HCT116 (cell line): ENCODE results near the gene IQGAP2. TPM values are rescaled to one million over a fixed set of nuclear protein-coding genes. Genes with fewer than 3 reads are reported as not detected.

Experiments used
- ATAC-seq: fragments of 200-7000 bp; cut with Tn5 transposase; 2 replicates; pipeline ENCODE4 v1.9.1; 2020; ENCODE audit warnings: mild to moderate bottlenecking, moderate library complexity
- BruUV-seq: library from RNA; stranded (reverse); fragments of 400-500 nt; replicated peaks from 2 replicates; lab custom pipeline; 2021; lab: Mats Ljungman, UMichigan
- CTCF ChIA-PET: fragments of 300-600 bp; sonication (Branson Sonifier 250); formaldehyde crosslinking; loops from one replicate; lab custom pipeline; 2021; ENCODE audit warnings: antibody characterized with exemption; lab: Charles Lee
- POLR2A ChIA-PET: fragments of 300-600, 350-600 bp; sonication (Branson Sonifier 250); formaldehyde crosslinking; loops from one replicate; lab custom pipeline; 2021; ENCODE audit warnings: antibody characterized with exemption; lab: Charles Lee
- RAD21 ChIA-PET, 2 experiments: fragments of 300-600 bp; sonication (Branson Sonifier 250); formaldehyde crosslinking; loops; one replicate each; lab custom pipeline; 2023; ENCODE audit warnings: low total read pairs in 2 of 2; ENCODE audit not compliant: uncharacterized antibody in 2 of 2, unreplicated experiment in 2 of 2, low non-redundant PET in 1 of 2; lab: Charles Lee
- DNase-seq: peaks from one replicate; pipeline ENCODE4 v3.0.0-alpha.2; 2010; ENCODE audit warnings: low read depth, low spot score
- H2AFZ ChIP-seq: fragments of 200-600 bp; shearing (Covaris generic), sonication (generic); 2 replicates; pipeline ENCODE4 v1.6.1; 2017; ENCODE audit warnings: low read depth, mixed run types, mixed read lengths, antibody characterized with exemption, low read length; ENCODE audit not compliant: poor library complexity, severe bottlenecking
- H3K27ac ChIP-seq: 2 replicates; pipeline ENCODE4 v1.5.1; 2012; ENCODE audit warnings: low read depth, low read length
- H3K27me3 ChIP-seq: fragments of 200-600 bp; sonication (generic); 2 replicates; pipeline ENCODE4 v1.6.1; 2016; ENCODE audit warnings: mixed run types, low read length, mixed read lengths; ENCODE audit not compliant: insufficient read depth
- H3K36me3 ChIP-seq, 2 experiments: fragments of 200-500 bp in 1 of 2; fragments of 200-600 bp in 1 of 2; sonication (Bioruptor generic) in 1 of 2; sonication (generic) in 1 of 2; 2 replicates each; pipeline versions ENCODE4 v1.5.1 to v1.6.1; 2014 to 2016; ENCODE audit warnings: low read length in 2 of 2, inconsistent platforms in 1 of 2, mixed read lengths in 1 of 2, mixed run types in 1 of 2; ENCODE audit not compliant: insufficient read depth in 2 of 2, control insufficient read depth in 1 of 2
- H3K4me1 ChIP-seq, 2 experiments: fragments of 200-600 bp in 1 of 2; sonication (generic) in 1 of 2; 2 replicates each; pipeline versions ENCODE4 v1.5.1 to v1.6.1; 2012 to 2017; ENCODE audit warnings: low read length in 2 of 2, inconsistent platforms in 1 of 2, mild to moderate bottlenecking in 1 of 2, mixed read lengths in 1 of 2, mixed run types in 1 of 2, moderate library complexity in 1 of 2; ENCODE audit not compliant: insufficient read depth in 2 of 2, control insufficient read depth in 1 of 2
- H3K4me2 ChIP-seq: fragments of 200-600 bp; sonication (generic); 2 replicates; pipeline ENCODE4 v1.6.1; 2017; ENCODE audit warnings: mixed run types, low read length, mixed read lengths
- H3K4me3 ChIP-seq, 2 experiments: fragments of 200-600 bp in 1 of 2; sonication (generic) in 1 of 2; replicated peaks in 1 of 2; 2 replicates each; pipeline ENCODE4 v1.5.1; 2011 to 2016; ENCODE audit warnings: low read length in 2 of 2, control low read depth in 1 of 2, low read depth in 1 of 2, mild to moderate bottlenecking in 1 of 2, mixed read lengths in 1 of 2, mixed run types in 1 of 2
- H3K79me2 ChIP-seq: fragments of 200-600 bp; sonication (generic); 2 replicates; pipeline ENCODE4 v1.6.1; 2017; ENCODE audit warnings: mild to moderate bottlenecking, mixed run types, low read length, moderate library complexity, mixed read lengths; ENCODE audit not compliant: insufficient read depth
- H3K9ac ChIP-seq: fragments of 200-600 bp; sonication (generic); 2 replicates; pipeline ENCODE4 v1.6.1; 2016; ENCODE audit warnings: low read length, mixed read lengths
- H3K9me2 ChIP-seq: fragments of 200-600 bp; sonication (generic), shearing (Covaris generic); 2 replicates; pipeline ENCODE4 v1.6.1; 2017; ENCODE audit warnings: mixed run types, mild to moderate bottlenecking, moderate library complexity; ENCODE audit not compliant: insufficient read depth
- H3K9me3 ChIP-seq, 2 experiments: fragments of 200-500 bp in 1 of 2; fragments of 200-600 bp in 1 of 2; sonication (Bioruptor generic) in 1 of 2; sonication (generic) in 1 of 2; 2 replicates each; pipeline ENCODE4 v1.6.1; 2014 to 2017; ENCODE audit warnings: low read length in 2 of 2, mixed read lengths in 2 of 2, inconsistent platforms in 1 of 2, low read depth in 1 of 2, mild to moderate bottlenecking in 1 of 2, mixed run types in 1 of 2, moderate library complexity in 1 of 2; ENCODE audit not compliant: control insufficient read depth in 1 of 2, insufficient read depth in 1 of 2
- H4K20me1 ChIP-seq: fragments of 200-600 bp; sonication (generic), shearing (Covaris generic); 2 replicates; pipeline ENCODE4 v1.6.1; 2017; ENCODE audit warnings: mixed run types, mild to moderate bottlenecking, moderate library complexity; ENCODE audit not compliant: insufficient read depth
- ELF1 ChIP-seq: IDR thresholded peaks from 2 replicates; pipeline ENCODE4 v1.6.1; 2012; ENCODE audit warnings: low read depth, borderline replicate concordance
- FOSL1 ChIP-seq: IDR thresholded peaks from 2 replicates; pipeline ENCODE4 v1.6.1; 2012; ENCODE audit warnings: low read depth
- POLR2A ChIP-seq: IDR thresholded peaks from 2 replicates; pipeline ENCODE4 v1.7.0; 2011; ENCODE audit warnings: borderline replicate concordance; ENCODE audit not compliant: insufficient read depth, insufficient read length; ENCODE audit errors: extremely low read depth
- RAD21 ChIP-seq: IDR thresholded peaks from 2 replicates; pipeline ENCODE4 v1.6.1; 2012; ENCODE audit warnings: low read depth, mild to moderate bottlenecking
- SP1 ChIP-seq: IDR thresholded peaks from 2 replicates; pipeline ENCODE4 v1.6.1; 2012; ENCODE audit warnings: low read depth
- intact Hi-C: fragments of 100-400 bp; cut with micrococcal nuclease; formaldehyde crosslinking; loops from 2 replicates; pipeline ENCODE4 v1.10.0; 2022
- total RNA-seq: library from RNA; stranded (reverse); gene quantifications from one replicate; pipeline ENCODE4 v1.2.1, GENCODE V29; 2021; ENCODE audit not compliant: unreplicated experiment
- TF ChIP-seq, protein P1 (sequence below): IDR thresholded peaks from 2 replicates; pipeline ENCODE4 v1.6.1; 2012; ENCODE audit warnings: low read depth
- TF ChIP-seq, protein P2 (sequence below): IDR thresholded peaks from 2 replicates; pipeline ENCODE4 v1.6.1; 2011; ENCODE audit warnings: mild to moderate bottlenecking, low read length, moderate library complexity; ENCODE audit not compliant: insufficient replicate concordance; ENCODE audit errors: extremely low read depth

Gene IQGAP2
- total RNA-seq, 1 experiment from 2014 or later: 2.0 TPM

DNA sequence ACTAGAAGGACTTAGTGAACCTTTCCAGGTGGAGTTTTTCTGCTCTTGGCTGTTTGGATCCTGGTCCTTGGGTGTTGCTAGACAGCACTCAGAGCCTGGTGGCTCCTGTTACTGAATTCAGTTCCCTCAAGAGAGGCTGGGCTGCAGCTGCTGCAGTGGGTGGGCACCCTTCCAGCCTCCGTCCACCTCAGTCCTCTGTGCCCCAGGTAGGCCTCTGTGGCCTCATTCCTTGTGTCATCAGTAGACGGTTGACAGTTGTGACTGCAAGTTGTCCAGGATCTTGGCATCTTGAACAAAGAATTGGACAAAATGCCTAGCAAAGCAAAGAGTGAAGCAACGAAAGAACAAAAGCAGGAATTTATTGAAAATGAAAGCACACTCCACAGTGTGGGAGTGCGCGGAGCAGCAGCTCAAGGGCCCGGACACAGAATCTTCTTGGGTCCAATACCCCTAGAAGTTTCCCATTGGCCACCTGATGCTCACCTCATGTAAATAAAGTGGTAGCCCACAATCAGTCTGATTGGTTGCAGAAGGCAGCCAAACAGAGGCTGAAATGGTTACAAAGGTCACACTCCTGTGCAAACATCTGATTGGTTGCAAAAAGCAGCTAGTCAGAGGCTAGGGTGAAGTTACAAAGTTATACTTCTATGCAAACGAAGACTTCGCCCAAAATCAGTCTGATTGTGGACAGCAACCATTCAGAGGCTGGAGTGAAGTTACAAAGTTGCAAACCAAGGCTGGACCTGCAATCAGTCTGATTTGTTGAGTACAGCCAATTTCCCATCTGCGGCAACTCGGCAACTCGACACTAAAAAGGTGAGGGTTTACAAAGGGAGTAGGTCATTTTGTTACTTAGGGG is 352.9 kb downstream of the IQGAP2 start (continued):
- TF ChIP-seq, protein P1, sequence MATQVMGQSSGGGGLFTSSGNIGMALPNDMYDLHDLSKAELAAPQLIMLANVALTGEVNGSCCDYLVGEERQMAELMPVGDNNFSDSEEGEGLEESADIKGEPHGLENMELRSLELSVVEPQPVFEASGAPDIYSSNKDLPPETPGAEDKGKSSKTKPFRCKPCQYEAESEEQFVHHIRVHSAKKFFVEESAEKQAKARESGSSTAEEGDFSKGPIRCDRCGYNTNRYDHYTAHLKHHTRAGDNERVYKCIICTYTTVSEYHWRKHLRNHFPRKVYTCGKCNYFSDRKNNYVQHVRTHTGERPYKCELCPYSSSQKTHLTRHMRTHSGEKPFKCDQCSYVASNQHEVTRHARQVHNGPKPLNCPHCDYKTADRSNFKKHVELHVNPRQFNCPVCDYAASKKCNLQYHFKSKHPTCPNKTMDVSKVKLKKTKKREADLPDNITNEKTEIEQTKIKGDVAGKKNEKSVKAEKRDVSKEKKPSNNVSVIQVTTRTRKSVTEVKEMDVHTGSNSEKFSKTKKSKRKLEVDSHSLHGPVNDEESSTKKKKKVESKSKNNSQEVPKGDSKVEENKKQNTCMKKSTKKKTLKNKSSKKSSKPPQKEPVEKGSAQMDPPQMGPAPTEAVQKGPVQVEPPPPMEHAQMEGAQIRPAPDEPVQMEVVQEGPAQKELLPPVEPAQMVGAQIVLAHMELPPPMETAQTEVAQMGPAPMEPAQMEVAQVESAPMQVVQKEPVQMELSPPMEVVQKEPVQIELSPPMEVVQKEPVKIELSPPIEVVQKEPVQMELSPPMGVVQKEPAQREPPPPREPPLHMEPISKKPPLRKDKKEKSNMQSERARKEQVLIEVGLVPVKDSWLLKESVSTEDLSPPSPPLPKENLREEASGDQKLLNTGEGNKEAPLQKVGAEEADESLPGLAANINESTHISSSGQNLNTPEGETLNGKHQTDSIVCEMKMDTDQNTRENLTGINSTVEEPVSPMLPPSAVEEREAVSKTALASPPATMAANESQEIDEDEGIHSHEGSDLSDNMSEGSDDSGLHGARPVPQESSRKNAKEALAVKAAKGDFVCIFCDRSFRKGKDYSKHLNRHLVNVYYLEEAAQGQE: no peak
- TF ChIP-seq, protein P2, sequence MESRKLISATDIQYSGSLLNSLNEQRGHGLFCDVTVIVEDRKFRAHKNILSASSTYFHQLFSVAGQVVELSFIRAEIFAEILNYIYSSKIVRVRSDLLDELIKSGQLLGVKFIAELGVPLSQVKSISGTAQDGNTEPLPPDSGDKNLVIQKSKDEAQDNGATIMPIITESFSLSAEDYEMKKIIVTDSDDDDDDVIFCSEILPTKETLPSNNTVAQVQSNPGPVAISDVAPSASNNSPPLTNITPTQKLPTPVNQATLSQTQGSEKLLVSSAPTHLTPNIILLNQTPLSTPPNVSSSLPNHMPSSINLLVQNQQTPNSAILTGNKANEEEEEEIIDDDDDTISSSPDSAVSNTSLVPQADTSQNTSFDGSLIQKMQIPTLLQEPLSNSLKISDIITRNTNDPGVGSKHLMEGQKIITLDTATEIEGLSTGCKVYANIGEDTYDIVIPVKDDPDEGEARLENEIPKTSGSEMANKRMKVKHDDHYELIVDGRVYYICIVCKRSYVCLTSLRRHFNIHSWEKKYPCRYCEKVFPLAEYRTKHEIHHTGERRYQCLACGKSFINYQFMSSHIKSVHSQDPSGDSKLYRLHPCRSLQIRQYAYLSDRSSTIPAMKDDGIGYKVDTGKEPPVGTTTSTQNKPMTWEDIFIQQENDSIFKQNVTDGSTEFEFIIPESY: no peak
- TF ChIP-seq FOSL1 (no peak), SP1 (no peak)

DNA sequence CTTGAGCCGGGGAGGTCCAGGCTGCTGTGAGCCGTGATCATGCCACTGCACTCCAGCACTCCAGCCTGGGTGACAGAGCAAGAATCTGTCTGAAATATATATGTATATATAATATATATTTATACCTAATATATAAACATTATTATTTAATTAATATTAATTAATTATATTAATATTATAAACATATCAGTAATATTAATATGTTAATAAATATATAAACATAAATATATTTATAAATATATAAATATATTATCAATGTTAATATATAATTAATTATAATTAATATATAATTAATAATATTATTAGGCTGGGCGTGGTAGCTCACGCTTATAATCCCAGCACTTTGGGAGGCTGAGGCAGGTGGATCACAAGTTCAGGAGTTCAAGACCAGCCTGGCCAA is 354.0 kb downstream of the IQGAP2 start:
- BruUV-seq: no TSS peak
- intact Hi-C loops: no loop called here
- no peak overlapping the region for H3K4me3 ChIP-seq

More for the DNA sequence above, 354.0 kb downstream of the IQGAP2 start:
- ATAC-seq (no peak), DNase-seq (no peak)
- CTCF ChIA-PET: interaction anchor here (1.7 kb wide), 1 partner anchor 18 kb away, joined by 4 read pairs; no protein-coding TSS in a partner anchor
- H3K79me2 ChIP-seq: no peaks in the 10 kb centered on the region
- no peak overlapping the region for H3K9ac ChIP-seq
- H3K27me3 ChIP-seq: no peaks in the 10 kb centered on the region
- no peak overlapping the region for H3K4me2 ChIP-seq
- no peak for TF ChIP-seq POLR2A
- TF ChIP-seq, protein P1: no peak
- no peak for TF ChIP-seq ELF1
- no peak for TF ChIP-seq RAD21
- RAD21 ChIA-PET: no interaction called here
- no peaks in the 10 kb centered on the region for H3K36me3 ChIP-seq
- peaks cover 0 to 20% of the 10 kb centered on the region in 2 experiments; a peak in 1 of 4 replicates for H3K4me1 ChIP-seq
- POLR2A ChIA-PET: no interaction called here
- no peak overlapping the region for H2AFZ ChIP-seq
- no peaks in the 10 kb centered on the region for H3K9me3 ChIP-seq
- H3K9me2 ChIP-seq: 0 out of 2 replicates have a peak, but pooled peaks cover 2% of the 10 kb centered on the region
- H4K20me1 ChIP-seq: no peaks in the 10 kb centered on the region
- no peak overlapping the region for H3K27ac ChIP-seq
